Left renal pelvis (tissue), 4 donors: Measurements from ENCODE around the gene MAD1L1. TPM values are rescaled to one million over a fixed set of nuclear protein-coding genes. Genes with fewer than 3 reads are reported as not detected.

ENCODE experiments used
- DNase-seq, 4 donors: peaks; one replicate each; pipeline ENCODE4 v3.0.0-alpha.2; 2013; ENCODE audit warnings: low read depth in 4 of 4, low spot score in 3 of 4
- polyA plus RNA-seq, 4 donors: library from polyadenylated mRNA; unstranded; fragments of 120-200 nt; gene quantifications; one replicate each; pipeline ENCODE4 v1.2.1, GENCODE V29; 2013; ENCODE audit not compliant: insufficient read length in 4 of 4

MAD1L1 gene
- polyA plus RNA-seq, 4 donors, result 18.9 to 24.5 (median 21.3) TPM

DNA sequence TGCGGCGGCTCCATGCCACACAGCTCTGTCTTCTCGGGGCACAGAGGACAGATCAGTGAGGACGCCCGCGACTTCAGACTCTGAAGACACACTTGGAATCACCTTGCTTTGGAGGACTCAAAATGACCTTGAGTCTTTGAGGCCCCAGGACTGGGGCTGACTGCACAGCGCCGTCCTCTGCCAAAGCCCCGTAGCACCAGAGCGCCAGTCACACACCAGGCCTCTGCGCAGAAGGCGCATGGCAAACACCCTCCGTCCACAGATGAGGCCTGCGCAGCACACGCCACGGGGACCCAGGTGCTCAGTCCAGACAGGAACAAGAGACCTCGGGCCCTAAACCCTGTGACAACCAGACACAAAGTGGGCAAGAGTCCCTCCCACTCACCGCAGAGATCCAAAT, 134.7 kb downstream of the MAD1L1 start:
- no peak for DNase-seq

DNA sequence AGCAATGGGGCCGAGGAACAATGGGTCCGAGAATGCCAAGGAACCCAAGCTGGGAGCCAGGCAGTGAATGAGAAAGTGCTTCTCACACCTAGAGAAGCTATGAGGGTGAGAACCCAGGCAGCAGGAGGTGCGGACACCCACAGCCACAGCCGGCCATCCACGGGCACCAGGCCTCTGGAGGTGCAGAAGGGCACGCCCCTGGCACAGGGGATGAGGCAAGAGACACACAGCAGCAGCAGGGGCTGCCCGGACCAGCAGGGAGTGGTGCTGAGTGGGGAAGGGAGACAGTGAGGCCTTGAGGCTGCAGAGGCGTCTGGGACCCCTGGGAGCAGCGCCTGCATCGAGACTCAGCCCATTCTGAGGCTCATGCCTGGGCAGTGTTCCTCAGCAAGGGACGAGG, 135.3 kb downstream of the MAD1L1 start:
- no peak for DNase-seq

DNA sequence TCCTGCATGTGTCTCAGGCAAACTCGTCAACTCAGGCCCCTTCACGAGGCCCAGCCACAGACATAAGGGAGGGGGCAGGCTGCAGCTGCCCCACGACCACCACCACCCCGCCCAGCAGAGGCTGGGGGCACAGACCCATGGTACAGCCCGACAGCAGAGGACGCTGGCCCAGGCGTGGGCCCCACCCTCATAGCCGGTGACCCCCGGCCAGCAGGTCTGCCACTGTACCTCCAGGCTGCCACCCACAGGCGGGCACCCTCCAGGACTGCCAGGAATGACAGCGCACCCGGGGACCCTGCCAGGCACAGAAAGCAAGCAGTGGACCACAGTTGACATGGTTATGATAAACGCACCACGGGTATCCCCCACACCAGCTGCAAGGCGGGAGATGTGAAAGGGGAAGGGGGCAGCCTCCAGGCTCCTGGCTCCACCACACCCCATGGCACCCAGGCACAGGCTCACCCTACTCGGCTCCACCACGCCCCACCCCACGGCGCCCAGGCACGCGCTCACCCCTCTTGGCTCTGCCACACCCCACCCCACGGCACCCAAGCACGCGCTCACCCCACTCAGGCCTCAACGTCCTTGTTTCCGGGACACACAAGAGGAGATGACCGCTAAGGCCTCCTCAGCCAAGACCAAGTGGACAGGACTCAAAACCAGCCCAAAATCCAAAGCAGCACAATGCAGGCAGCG, 135.9 kb downstream of the MAD1L1 start:
- no peak for DNase-seq

DNA sequence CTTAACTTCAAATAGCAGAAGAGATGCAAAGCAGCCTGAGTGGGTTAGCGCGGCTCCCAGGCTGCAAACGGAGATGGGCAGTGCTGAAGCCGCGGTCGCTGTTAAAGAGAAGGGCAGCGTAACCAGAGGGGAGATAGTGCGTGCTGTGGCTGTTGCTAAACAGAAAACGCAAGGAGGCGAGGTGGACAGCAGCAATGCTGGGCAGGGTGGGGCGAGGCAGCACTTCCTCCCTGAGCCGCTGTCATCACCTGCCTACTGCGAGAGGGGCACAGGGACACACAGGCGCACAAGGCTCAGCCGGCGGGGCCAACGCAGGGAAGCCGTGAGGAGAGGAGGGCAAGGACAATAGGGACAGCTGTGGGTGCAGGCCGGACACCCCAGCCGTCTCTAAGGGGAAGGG, 137.3 kb downstream of the MAD1L1 start:
- DNase-seq, result no peak

DNA sequence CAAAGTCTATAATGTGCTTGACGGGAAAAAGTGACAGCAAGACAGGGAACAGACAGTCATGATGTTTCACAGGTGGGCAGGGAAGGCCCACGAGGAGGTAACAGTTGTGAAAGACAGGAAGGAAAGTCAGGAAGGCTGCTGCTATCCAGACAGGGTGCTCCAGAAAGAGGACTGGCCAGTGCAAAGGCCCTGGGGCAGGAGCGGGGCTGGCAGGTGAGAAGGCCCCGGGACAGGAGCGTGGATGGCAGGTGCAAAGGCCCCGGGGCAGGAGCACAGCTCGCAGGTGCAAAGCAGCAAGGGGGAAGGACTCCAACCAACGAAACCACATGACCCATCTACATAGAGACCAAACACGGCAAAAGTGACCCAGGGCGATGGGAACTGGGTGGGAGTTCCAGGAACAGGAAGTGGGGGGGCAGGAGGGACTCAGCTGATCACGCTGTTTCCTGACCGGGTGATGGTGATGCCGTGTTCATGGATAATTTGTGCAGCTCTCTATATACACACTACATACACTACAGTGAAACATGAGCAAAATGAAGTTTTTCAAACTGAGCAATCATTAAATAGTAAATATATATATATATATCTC, 138.2 kb downstream of the MAD1L1 start:
- no peak for DNase-seq

DNA sequence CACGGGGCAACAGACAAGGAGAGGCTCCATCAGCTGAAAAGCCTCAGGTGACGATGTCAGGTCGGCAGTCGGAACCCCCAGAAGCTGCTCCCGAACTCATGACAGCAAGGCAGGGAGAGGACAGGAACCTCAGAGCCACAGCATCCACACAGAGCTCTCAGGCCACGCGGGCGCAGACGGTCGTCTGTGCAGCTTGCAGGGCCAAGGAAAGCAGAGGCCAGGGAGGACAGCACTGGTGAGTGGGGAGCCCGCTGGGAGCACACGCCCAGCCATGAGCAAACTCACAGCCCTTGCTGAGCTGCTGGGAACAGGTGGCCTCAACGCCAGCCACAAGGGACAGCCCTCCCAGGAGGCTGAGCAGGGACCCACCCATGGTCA, 138.9 kb downstream of the MAD1L1 start:
- no peak for DNase-seq

DNA sequence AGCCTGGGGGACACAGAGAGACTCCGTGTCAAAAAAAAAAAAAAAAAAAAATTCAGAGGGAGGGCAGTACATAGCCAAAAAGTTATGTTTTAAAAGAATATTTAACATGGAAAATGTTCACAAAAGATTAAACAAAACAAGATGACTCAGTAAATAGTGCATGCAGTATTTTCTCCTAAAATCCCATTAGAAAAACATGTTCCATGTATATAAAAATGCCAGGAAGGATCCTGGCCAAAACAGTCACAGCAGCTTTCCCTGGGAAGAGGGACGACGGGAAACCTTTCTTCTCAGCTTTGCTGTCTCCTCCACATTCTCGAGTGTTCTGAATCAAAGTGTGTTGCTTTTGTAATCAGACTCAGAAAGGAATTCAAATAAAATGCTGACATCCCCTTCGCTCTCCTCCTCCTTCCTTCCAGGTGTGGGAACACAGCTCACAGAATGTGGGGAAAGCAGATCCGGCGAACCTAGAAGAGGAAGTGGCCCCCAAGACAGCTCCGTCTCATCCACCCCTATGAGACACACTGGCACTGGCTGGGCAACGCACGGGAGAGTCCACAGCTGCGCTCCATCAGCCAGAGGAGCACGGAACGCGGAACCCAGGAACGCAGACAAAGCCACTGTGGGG, 139.4 kb downstream of the MAD1L1 start:
- DNase-seq, result no peak

DNA sequence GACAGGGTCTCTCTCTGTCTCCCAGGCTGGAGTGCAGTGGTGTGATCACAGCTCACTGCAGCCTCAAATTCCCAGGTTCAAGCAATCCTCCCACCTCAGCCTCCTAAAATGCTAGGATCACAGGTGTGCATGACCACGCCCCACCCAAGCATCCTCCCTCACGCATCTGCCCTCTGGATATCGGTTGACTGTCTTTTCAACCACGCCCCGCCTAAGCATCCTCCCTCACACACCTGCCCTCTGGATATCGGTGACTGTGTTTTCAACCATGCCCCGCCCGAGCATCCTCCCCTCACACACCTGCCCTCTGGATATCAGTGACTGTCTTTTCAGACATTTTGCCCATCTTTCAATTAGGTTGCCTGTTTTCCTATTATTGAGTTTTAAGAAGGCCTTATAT, 140.5 kb downstream of the MAD1L1 start:
- no peak for DNase-seq

DNA sequence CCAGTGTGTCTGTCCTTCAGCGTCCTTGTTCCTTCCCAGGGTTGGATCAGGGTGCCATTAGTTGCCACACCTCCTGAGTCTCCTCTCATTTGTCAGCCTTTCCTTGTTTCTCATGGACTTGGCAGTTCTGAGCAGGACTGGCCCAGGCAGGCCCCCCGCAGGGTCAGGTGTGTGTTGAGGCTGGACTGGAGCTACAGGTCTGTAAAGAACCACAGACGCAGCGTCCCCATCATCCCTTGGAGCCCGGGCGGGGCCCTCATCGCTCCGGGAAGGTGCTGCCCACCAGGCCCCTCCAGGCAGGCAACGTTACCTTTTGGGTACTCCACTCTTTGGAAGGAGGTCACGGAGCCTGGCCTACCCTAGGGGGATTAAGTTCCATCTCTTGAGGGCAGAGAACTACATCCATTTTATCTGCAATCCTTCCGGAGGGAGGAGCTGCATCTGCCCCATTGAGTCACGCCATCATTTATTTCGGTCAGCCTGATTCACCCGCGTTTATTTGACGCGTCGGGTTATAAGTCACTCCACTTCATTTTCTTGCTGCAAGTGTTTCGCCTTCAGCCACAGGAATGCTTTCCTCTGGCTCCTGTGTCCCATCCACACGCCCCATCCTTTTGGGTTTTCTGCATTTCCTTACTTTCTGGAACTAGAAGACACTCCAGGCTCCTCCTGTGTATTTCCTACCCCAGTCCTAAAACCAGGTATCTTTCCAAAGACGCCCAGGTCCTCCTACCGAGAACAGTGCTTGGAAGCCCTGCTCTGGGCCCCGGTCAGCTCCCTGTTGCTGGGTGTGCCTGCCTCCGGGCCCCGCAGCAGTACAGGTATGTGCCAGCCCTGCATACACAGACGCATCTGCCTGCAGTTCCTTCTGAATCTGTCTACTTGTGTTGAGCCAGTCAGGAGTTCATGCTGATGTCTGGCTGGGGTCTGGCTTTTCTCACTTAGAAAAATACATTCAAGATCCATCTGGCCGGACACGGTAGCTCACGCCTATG, 141.9 kb downstream of the MAD1L1 start:
- no peak for DNase-seq

DNA sequence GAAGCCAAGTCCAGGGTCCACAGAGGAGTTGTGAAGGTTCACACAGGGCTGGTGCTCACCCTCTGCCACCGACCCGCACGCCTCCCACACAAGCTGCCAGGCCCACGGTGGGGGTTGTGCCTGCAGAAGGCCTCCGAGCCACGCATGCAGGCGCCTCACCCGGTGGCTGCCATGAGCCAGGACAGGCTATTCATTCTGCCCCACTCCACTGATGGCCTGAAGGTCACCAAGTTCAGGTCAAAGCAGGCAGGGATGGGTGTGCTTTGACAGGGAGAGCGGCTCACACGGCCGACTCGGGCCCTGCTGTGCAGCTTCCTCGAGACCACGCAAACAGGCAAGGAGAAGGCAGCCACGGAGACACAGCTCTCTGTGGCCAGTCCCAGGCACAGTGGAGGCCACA, 143.9 kb downstream of the MAD1L1 start:
- no peak for DNase-seq

DNA sequence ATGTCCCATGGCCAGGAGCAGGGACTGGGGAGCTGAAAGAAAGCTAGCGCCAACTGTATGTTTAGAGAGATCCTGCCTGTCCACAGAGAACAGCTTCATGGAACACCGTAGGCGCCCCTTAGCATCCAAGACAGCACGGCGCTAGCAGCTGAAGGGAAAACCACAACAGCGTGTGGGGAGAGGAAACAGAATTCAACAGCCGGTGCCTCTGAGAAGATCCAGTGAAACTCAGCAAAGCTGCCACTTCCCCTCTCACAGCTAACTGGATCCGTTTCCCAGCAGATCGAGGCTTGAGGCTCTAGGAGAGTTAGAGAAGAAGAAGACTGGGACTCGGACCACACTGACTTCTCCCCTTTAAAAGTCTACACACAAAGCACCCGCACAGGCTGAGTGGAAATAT, 145.0 kb downstream of the MAD1L1 start:
- no peak for DNase-seq

DNA sequence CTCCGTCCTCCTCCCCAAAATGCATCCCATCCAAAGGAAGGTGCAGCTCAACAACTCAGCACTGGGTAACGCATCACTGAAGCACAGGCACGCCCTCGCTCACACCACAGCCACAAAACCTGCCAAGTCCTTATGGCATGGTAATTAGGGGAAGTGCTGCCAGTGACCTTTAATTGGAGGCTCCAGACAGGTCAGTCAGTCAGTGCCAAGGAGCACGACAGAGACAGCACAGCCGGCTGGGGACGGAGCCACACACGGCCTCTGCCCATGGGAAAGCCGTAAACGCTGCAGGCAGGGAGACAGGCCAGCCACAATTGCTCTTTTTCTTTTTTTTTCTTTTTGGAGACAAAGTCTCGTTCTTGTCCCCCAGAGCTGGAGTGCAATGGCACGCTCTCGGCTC, 146.5 kb downstream of the MAD1L1 start:
- no peak for DNase-seq

DNA sequence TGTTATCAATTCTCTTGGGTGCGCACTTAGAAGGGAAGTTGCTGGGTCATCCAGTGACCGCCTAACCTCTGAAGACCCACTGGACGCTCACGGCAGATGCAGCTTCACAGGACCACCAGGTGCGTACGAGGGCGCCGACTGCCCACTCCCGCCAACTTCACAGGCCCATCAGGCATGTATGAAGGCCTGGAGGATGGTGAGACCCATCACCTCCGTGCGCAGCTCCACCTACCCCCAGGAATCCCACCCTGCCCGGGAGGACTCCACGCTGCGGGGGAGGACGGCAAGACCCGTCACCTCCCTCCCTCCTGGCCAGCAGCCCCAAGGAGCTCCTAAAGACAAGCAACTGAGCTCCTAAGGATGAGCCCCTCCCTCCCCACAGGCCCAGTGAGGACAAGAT, 146.9 kb downstream of the MAD1L1 start:
- DNase-seq, result no peak

DNA sequence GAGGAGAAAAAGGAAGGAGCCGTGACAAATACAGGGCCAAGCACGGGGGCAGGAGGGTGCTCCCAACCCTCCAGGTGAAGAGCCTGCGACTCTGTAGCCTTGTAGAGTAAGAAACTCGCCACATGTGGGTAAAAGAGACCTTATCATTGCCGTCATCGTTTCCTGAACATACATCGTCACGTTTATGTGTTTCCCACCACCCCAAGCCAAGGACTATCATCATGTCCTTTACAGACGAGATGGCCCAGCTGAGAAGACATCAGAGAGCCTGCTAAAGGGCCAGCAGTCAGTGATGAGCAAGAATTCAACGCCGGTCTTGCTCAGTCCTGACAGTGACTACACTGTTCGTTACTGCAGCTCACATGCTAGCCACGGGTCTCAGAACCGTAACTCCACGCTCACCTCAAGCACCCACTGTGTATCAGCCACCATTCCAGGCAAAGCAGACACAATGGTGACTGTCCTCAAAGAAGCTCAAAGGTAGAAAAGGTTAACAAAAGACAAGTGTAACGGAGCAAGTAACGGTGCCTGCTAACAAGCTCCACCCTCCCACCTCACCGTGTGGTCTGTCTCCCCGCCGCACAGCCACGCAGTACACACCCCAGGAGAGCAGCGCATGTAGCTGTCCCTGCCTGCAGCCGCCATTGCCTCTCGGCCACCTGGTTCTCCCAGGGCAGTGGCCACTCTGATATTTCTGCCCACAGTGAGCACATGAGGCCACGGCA, 147.8 kb downstream of the MAD1L1 start:
- DNase-seq, result no peak

DNA sequence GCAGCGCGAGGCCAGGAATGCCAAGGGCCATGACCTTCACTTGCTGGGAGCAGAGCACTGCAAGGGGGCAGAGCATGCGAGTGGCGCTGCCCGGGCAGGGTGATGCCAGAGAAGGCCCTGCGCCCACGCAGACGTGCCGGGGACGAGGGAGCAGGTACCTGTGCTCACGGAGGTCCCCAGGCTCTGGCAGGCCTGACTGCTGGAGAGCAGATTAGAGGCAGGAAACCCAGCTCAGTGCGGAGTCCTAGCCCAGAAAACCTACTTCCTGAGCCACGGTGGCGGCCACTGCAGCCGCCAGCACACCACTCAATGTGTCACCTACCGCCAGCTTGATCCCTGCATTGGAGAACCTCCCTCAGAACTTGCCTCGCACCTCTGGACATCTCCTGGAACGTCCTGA, 148.4 kb downstream of the MAD1L1 start:
- no peak for DNase-seq

DNA sequence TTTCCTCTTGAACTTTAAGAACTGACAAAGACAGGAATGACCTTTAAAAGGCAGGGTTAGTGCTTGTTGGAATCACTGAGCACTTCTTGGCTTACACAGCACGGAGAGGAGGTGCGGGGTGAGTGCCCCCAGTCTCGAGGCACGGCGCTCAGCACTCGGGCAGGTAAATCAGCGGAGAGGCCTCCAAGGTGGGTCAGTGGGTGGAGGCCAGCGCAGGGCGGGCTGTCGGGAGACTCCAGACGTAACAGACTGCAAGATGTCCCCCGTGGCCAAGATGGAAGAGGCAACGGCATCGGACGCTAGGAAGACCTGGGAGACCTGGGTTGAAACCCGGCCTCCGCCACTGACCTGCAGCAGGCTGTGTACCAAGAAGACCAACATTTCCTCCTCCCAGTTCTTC, 149.4 kb downstream of the MAD1L1 start:
- no peak for DNase-seq

DNA sequence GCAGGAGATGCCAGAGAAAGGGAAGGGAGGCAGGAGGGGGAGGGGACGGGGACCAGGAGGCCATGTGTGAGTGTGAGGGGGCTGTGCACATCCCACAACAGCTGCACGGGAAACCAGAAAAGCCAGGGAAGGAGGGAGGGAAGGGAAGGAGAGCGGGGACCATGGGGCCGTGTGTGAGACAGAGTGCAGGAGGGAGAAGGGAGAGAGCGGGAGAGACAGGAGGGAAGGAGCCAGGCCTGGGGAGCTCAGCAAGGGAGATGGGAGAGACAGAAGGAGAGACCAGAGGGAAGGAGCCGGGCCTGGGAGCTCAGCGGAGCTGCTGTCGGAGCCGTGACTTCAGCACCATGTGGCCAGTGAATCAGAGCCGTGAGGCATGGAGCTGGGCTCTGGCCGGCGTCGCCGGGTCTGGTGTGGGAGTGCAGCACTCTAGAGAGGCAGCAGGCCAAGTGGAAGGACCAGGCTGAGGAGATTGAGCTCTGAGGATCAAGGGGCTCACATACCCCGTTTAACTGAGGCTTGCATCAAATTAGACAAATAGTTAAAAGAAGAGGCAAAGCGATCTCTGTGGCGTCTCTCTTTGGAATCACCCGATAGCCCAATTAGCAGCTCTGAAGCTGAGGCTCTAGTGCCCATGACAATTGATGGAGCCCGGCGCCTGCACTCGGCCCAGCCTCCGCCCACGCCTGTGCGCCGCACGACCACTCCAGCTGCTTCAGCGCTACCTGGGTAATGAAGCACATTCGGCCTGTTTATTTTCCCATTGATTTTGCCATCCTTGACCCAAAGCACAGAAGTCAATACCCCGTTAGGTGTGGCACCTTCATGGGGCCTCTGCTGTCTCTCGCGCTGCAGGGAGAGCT, 150.4 kb downstream of the MAD1L1 start:
- peak in 1 of 4 donors; percentile 44 for DNase-seq

DNA sequence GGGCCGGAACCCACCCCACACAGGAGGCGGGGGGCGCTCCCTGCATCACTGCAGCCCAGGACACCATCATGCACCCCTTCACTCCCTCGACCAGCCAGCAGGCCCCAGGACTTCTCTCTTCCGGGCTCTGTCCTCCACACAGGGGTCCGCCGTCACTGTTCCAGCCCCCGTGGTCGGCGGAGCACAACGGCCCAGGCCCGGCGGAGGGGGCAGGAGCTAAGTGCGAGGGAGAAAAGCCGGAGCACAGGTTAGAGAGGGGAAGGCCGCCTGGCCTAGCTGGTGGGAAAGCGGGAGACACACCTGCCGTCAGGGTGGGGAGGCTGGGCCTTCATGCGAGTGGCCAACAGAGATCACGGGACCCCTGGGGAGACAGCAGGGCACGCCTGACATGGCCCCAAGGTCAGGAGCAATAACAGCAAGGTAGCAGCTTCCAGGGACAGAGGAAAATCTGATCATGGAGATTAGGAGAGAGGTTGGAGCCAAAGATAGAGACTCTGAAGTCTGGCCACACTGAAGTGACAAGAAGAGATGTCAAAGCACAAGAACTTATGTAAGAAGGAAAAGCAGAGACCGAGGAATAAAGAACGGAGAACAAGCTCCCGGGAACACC, 151.1 kb downstream of the MAD1L1 start:
- DNase-seq, result no peak

DNA sequence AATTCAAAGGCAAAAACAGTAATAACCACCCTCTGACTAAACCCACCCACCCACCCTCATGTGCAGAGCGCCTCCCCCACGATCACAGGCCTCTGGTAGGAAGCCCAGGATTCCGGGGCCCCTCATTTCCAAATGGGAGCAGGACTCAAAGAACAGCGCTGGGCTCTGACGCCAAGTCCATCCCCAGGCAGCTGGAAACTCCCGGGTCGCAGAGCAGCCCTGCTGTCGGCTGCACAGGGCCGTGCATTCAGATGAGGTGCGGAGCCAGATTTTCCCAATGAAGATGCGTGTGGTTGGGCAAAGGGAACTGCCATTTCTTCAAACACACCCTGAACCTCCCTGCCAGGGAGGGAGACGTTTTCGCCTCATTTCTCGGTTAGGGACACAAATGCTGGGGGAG, 152.3 kb downstream of the MAD1L1 start:
- no peak for DNase-seq
